ENCODE measurements around the gene PLEKHM1.

Gene PLEKHM1

GRCh38 chr17:45394091-45394490 lies 96.4 kb downstream of the PLEKHM1 start:
- DNase-seq (ENCODE audit: low read depth, low spot score): no peak
- in situ Hi-C loops (cut with HindIII; ENCODE audit: low sequenced_read_pairs): no loop called here
- H3K4me3 ChIP-seq (ENCODE audit: low read depth, low read length): no peak overlapping the region
- no peak for TF ChIP-seq CTCF (IDR thresholded peaks at IDR 0.05; ENCODE audit: low read depth, low read length)

DNA sequence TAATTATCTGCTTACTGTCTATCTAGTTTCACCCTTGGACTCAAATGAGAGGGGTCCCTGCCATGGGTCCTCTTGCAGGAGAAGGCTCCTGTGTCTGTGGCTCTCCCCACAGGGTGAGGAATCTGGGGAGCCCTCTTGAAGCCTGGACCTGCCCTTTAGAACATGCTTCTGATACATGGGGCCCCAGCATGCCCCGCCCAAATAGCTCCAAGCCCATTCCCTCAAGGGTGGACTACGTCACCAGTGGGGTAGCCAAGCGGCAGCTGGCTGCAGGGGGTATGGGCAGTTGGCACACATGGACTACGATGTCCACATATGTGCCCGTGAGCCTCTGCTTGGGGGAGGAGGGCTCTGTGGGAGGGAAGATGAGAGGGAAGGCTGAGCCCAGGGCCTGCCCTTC lies 97.1 kb downstream of the PLEKHM1 start:
- no peak overlapping the region for H3K4me3 ChIP-seq (ENCODE audit: low read depth, low read length)
- in situ Hi-C loops (cut with HindIII; ENCODE audit: low sequenced_read_pairs): no loop called here
- no peak for DNase-seq (ENCODE audit: low read depth, low spot score)
- no peak for TF ChIP-seq CTCF (IDR thresholded peaks at IDR 0.05; ENCODE audit: low read depth, low read length)

DNA sequence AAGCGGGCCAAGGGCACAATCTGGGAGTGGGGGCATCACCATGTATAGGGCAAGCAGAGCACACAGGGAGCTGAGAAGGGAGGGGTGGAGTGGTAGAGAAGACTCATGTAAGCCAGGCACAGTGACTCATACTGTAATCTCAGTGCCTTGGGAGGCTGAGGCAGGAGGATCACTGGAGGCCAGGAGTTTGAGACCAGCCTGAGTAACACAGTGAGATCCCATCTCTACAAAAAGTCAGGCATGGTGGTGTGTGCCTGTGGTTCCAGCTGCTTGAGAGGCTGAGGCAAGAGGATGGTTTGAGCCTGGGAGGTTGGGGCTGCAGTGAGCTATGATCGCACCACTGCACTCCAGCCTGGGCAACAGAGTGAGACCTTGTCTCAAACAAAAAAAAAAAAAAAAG lies 98.6 kb downstream of the PLEKHM1 start:
- H3K4me3 ChIP-seq (ENCODE audit: low read depth, low read length): no peak overlapping the region
- TF ChIP-seq CTCF (IDR thresholded peaks at IDR 0.05; ENCODE audit: low read depth, low read length): no peak
- no peak for DNase-seq (ENCODE audit: low read depth, low spot score)
- in situ Hi-C loops (cut with HindIII; ENCODE audit: low sequenced_read_pairs): no loop called here

GRCh38 chr17:45391291-45391690 lies 99.2 kb downstream of the PLEKHM1 start:
- in situ Hi-C loops (cut with HindIII; ENCODE audit: low sequenced_read_pairs): no loop called here
- no peak overlapping the region for H3K4me3 ChIP-seq (ENCODE audit: low read depth, low read length)
- TF ChIP-seq CTCF (IDR thresholded peaks at IDR 0.05; ENCODE audit: low read depth, low read length): no peak

DNA sequence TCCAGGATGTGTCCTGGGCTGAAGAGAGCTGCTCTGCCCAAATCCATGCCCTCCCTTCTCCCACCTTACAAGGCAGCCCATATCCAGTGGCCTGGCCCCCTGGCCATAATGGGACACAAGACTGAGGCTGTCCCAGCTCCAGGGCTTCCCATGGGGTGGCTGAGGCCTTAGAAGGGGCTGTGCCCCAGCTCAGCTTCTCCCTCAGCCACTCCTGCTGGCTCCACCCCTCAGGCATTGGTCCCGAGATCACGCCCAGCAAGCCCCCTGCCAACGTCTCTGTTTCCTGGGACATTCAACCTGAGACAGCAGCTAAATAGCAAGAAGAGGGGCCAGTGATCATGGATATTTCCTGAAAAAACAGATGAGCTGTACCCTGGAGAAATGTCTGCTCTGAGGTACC lies 101.2 kb downstream of the PLEKHM1 start:
- TF ChIP-seq CTCF (IDR thresholded peaks at IDR 0.05; ENCODE audit: low read depth, low read length): no peak
- no peak overlapping the region for H3K4me3 ChIP-seq (ENCODE audit: low read depth, low read length)
- in situ Hi-C loops (cut with HindIII; ENCODE audit: low sequenced_read_pairs): no loop called here
- no peak for DNase-seq (ENCODE audit: low read depth, low spot score)

More at GRCh38 chr17:45391291-45391690, 99.2 kb downstream of the PLEKHM1 start:
- DNase-seq (ENCODE audit: low read depth, low spot score): no peak

- H3K4me3 ChIP-seq (ENCODE audit: low read depth, low read length): no peak overlapping the region
- TF ChIP-seq CTCF (IDR thresholded peaks at IDR 0.05; ENCODE audit: low read depth, low read length): no peak
- in situ Hi-C loops (cut with HindIII; ENCODE audit: low sequenced_read_pairs): no loop called here
- DNase-seq (ENCODE audit: low read depth, low spot score): no peak
Measured at GRCh38 chr17:45388604-45389325, 101.8 kb downstream of the PLEKHM1 start.

Measured in astrocyte of the spinal cord (primary cell).